Left renal cortex interstitium (tissue), 4 donors: ENCODE measurements around the gene GLUD1. TPM values are rescaled to one million over a fixed set of nuclear protein-coding genes. Genes with fewer than 3 reads are reported as not detected.
"Not testable (repeated sequence)": the region's sequence is repeated elsewhere in the genome, so short reads cannot be mapped to it uniquely, and the experiment has no call there.

Source experiments
- DNase-seq, 4 donors: peaks; one replicate each; pipeline ENCODE4 v3.0.0-alpha.2; 2013; ENCODE audit warnings: low read depth in 4 of 4, low spot score in 2 of 4, missing footprints in 1 of 4
- polyA plus RNA-seq, 4 donors: library from polyadenylated mRNA; unstranded; fragments of 120-200 nt; gene quantifications; one replicate each; pipeline ENCODE4 v1.2.1, GENCODE V29; 2013; ENCODE audit not compliant: insufficient read length in 4 of 4

Gene GLUD1
- polyA plus RNA-seq, 4 donors, result 116 to 192 (median 163) TPM

- no peak for DNase-seq
Observed at GRCh38 chr10:87092376-87092860, 2.2 kb downstream of the GLUD1 start.

GRCh38 chr10:87090779-87091178 lies 3.9 kb downstream of the GLUD1 start:
- no peak for DNase-seq

- no peak for DNase-seq
Observed at GRCh38 chr10:87089746-87090145, 4.9 kb downstream of the GLUD1 start.

GRCh38 chr10:87085537-87085936 lies 9.1 kb downstream of the GLUD1 start:
- DNase-seq, result no peak

GRCh38 chr10:87084291-87084782 lies 10.3 kb downstream of the GLUD1 start:
- DNase-seq, result not testable (repeated sequence)

GRCh38 chr10:87083576-87084290 lies 10.9 kb downstream of the GLUD1 start:
- DNase-seq, result not testable (repeated sequence)

GRCh38 chr10:87082219-87082618 lies 12.4 kb downstream of the GLUD1 start:
- DNase-seq, result not testable (repeated sequence)

GRCh38 chr10:87081574-87081973 lies 13.1 kb downstream of the GLUD1 start:
- not testable (repeated sequence) for DNase-seq

- DNase-seq, result not testable (repeated sequence)
Observed at GRCh38 chr10:87080621-87081020, 14.0 kb downstream of the GLUD1 start.

- DNase-seq, result no peak
Observed at GRCh38 chr10:87079106-87079836, 15.4 kb downstream of the GLUD1 start.

GRCh38 chr10:87076421-87076820 lies 18.2 kb downstream of the GLUD1 start:
- DNase-seq, result not testable (repeated sequence)

- no peak for DNase-seq
Observed at GRCh38 chr10:87072449-87072848, 22.2 kb downstream of the GLUD1 start.

- no peak for DNase-seq
Observed at GRCh38 chr10:87068281-87068680, 26.4 kb downstream of the GLUD1 start.

- DNase-seq, result no peak
Observed at GRCh38 chr10:87066865-87067264, 27.8 kb downstream of the GLUD1 start.

GRCh38 chr10:87066178-87066577 lies 28.5 kb downstream of the GLUD1 start:
- DNase-seq, result no peak

GRCh38 chr10:87064651-87065050 lies 30.0 kb downstream of the GLUD1 start:
- DNase-seq, result no peak

GRCh38 chr10:87060280-87060928 lies 34.2 kb downstream of the GLUD1 start:
- DNase-seq, result no peak

- DNase-seq, result no peak
Observed at GRCh38 chr10:87059401-87059800, 35.2 kb downstream of the GLUD1 start.

- DNase-seq, result no peak
Observed at GRCh38 chr10:87058171-87058570, 36.5 kb downstream of the GLUD1 start.

GRCh38 chr10:87054373-87055295 lies 40.0 kb downstream of the GLUD1 start:
- DNase-seq, result no peak
